Peyer's patch (tissue), 4 donors: ENCODE measurements around the gene CSGALNACT2.

Source experiments
- CTCF ChIP-seq, 6 experiments: fragments of 450-650 bp in 4 of 6; fragments of 200-600 bp in 2 of 6; sonication (generic) in 1 of 6; IDR thresholded peaks; one replicate each; pipeline ENCODE4 v1.5.1; 2017 to 2019; ENCODE audit warnings: antibody characterized with exemption in 6 of 6, mild to moderate bottlenecking in 3 of 6, moderate library complexity in 1 of 6
- POLR2A ChIP-seq, 2 donors: fragments of 450-650 bp; IDR thresholded peaks; one replicate each; pipeline ENCODE4 v1.5.1; 2017; ENCODE audit warnings: antibody characterized with exemption in 2 of 2, mild to moderate bottlenecking in 2 of 2, moderate library complexity in 2 of 2

- TF ChIP-seq CTCF (IDR thresholded peaks at IDR 0.05), result no peak
- TF ChIP-seq POLR2A (IDR thresholded peaks at IDR 0.05), result no peak
Observed at GRCh38 chr10:43226851-43227845, 88.9 kb downstream of the CSGALNACT2 start.
